Activated B cell treated with CpG ODN at 0.5 μM for 24 hours (primary cell): ENCODE data around the gene DMRT3. TPM values are rescaled to one million over a fixed set of nuclear protein-coding genes. Genes with fewer than 3 reads are reported as not detected.

Experiments
- ATAC-seq: fragments of 200-7000 bp; cut with Tn5 transposase; one replicate; pipeline ENCODE4 v1.10.0; 2021; ENCODE audit warnings: low read depth, mild to moderate bottlenecking, moderate library complexity
- CTCF ChIA-PET: fragments of 350-600 bp; sonication (Branson Sonifier 250); formaldehyde crosslinking; loops from one replicate; lab custom pipeline; 2021; ENCODE audit warnings: antibody characterized with exemption; lab: Charles Lee
- POLR2A ChIA-PET: fragments of 350-600 bp; sonication (Branson Sonifier 250); formaldehyde crosslinking; loops from one replicate; lab custom pipeline; 2021; ENCODE audit warnings: antibody characterized with exemption; lab: Charles Lee
- DNase-seq: peaks from one replicate; pipeline ENCODE4 v3.0.0; 2022
- H3K27ac Mint-ChIP-seq: one replicate; pipeline ENCODE4 v1.8.0; 2020; ENCODE audit warnings: mixed read lengths
- H3K27me3 Mint-ChIP-seq: one replicate; pipeline ENCODE4 v1.8.0; 2021; ENCODE audit warnings: mixed read lengths
- H3K36me3 Mint-ChIP-seq: one replicate; pipeline ENCODE4 v1.8.0; 2021; ENCODE audit warnings: low read depth, mixed read lengths
- H3K4me1 Mint-ChIP-seq: one replicate; pipeline ENCODE4 v1.8.0; 2021; ENCODE audit warnings: mixed read lengths
- H3K4me3 Mint-ChIP-seq: one replicate; pipeline ENCODE4 v1.8.0; 2020; ENCODE audit warnings: mild to moderate bottlenecking, mixed read lengths
- H3K9me3 Mint-ChIP-seq: one replicate; pipeline ENCODE4 v1.8.0; 2020; ENCODE audit warnings: mixed read lengths
- intact Hi-C: fragments of 100-400 bp; cut with micrococcal nuclease; formaldehyde crosslinking; loops from one replicate; pipeline ENCODE4 v1.15.1; 2024
- total RNA-seq: library from RNA; stranded (reverse); gene quantifications from 2 replicates; pipeline ENCODE4 v1.2.3, GENCODE V29; 2022
- TF ChIP-seq, protein P1 (sequence below): fragments of 200-600 bp; IDR thresholded peaks from one replicate; pipeline ENCODE4 v1.8.0; 2022; ENCODE audit warnings: antibody characterized with exemption, mild to moderate bottlenecking

The DMRT3 gene, protein sequence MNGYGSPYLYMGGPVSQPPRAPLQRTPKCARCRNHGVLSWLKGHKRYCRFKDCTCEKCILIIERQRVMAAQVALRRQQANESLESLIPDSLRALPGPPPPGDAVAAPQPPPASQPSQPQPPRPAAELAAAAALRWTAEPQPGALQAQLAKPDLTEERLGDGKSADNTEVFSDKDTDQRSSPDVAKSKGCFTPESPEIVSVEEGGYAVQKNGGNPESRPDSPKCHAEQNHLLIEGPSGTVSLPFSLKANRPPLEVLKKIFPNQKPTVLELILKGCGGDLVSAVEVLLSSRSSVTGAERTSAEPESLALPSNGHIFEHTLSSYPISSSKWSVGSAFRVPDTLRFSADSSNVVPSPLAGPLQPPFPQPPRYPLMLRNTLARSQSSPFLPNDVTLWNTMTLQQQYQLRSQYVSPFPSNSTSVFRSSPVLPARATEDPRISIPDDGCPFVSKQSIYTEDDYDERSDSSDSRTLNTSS
- not detected in 2 replicates for total RNA-seq

- Mint-ChIP-seq H3K9me3 (no peaks in the 10 kb centered on the region), H3K27ac (no peak within 1 kb of the TSS), H3K27me3 (peaks cover 61% of the 10 kb centered on the region), H3K4me1 (peaks cover 5% of the 10 kb centered on the region), H3K4me3 (no peak within 1 kb of the TSS), H3K36me3 (no peaks in the 10 kb centered on the region)
- intact Hi-C loops, result no loop called here
- CTCF ChIA-PET, result no interaction called here
- POLR2A ChIA-PET, result no interaction called here
- no peak for ATAC-seq
- TF ChIP-seq, protein P1, sequence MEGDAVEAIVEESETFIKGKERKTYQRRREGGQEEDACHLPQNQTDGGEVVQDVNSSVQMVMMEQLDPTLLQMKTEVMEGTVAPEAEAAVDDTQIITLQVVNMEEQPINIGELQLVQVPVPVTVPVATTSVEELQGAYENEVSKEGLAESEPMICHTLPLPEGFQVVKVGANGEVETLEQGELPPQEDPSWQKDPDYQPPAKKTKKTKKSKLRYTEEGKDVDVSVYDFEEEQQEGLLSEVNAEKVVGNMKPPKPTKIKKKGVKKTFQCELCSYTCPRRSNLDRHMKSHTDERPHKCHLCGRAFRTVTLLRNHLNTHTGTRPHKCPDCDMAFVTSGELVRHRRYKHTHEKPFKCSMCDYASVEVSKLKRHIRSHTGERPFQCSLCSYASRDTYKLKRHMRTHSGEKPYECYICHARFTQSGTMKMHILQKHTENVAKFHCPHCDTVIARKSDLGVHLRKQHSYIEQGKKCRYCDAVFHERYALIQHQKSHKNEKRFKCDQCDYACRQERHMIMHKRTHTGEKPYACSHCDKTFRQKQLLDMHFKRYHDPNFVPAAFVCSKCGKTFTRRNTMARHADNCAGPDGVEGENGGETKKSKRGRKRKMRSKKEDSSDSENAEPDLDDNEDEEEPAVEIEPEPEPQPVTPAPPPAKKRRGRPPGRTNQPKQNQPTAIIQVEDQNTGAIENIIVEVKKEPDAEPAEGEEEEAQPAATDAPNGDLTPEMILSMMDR, result no peak
- DNase-seq, result no peak
Observed at GRCh38 chr9:976258-976942, at the start of gene DMRT3. Gene DMRT3, plus strand, starts transcription at chr9:976655. Its CDS starts 347 bp downstream, at chr9:977002.

DNA sequence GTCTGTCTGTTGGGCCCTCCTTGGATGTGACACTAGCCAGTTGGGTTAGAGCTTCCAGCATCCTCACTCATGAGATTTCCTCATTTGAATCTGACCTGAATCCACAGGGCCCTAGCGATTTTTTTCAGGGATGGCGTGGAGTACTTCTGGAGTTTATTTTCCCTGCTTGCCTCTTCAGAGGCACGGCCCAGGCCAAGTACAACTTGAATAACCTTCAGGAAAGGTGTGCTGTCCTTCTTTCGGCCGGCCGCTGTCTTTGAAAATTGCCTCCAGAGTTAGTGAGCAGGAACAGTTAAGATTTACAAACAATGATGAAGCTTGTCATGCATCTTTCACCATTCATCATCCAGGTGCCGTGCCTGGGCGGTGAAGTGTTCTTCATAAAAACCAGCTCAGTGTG is 49.5 kb upstream of the DMRT3 start:
- H3K4me1 Mint-ChIP-seq, result no peaks in the 10 kb centered on the region
- H3K36me3 Mint-ChIP-seq, result no peaks in the 10 kb centered on the region
- CTCF ChIA-PET, result no interaction called here

GRCh38 chr9:928363-929042 is 48.0 kb upstream of the DMRT3 start:
- no peak for DNase-seq
- no peaks in the 10 kb centered on the region for H3K4me1 Mint-ChIP-seq
- H3K27me3 Mint-ChIP-seq, result peaks cover 5% of the 10 kb centered on the region
- no peak for ATAC-seq
- intact Hi-C loops, result no loop called here
- no peak overlapping the region for H3K27ac Mint-ChIP-seq
- ChIA-PET CTCF (no interaction called here), POLR2A (no interaction called here)
- TF ChIP-seq, protein P1, result no peak
- no peaks in the 10 kb centered on the region for H3K9me3 Mint-ChIP-seq
- H3K4me3 Mint-ChIP-seq, result no peak overlapping the region
- no peaks in the 10 kb centered on the region for H3K36me3 Mint-ChIP-seq

More for the DNA sequence above, 49.5 kb upstream of the DMRT3 start:
- Mint-ChIP-seq H3K27ac (no peak overlapping the region), H3K9me3 (no peaks in the 10 kb centered on the region), H3K27me3 (peaks cover 4% of the 10 kb centered on the region), H3K4me3 (no peak overlapping the region)
- no peak for ATAC-seq
- DNase-seq, result no peak
- POLR2A ChIA-PET, result no interaction called here
- TF ChIP-seq, protein P1, result no peak
- intact Hi-C loops, result no loop called here

DNA sequence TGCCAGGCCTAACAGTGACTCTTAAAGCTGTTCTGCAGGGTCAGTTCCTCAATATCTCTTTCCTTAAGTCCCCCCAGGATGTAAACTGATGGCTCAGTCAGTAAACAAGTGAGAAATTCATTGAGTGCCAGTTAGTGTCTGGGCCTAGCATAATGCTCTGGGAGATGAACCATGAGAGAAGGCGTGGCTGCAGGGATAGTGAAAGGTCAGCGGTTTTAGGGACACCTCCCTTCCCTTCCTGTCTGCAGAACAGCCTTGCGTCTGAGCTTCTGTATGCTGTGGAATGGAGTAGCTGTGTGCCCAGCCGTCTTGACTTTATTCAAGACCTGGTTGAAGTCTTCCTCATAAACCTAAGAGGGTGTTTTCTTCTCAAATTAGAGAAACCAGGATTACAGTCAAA is 46.7 kb upstream of the DMRT3 start:
- ChIA-PET CTCF (interaction anchor here (0.7 kb wide), 1 partner anchor 404 kb away, joined by 4 read pairs; no protein-coding TSS in a partner anchor), POLR2A (no interaction called here)
- no peak overlapping the region for H3K4me3 Mint-ChIP-seq
- H3K9me3 Mint-ChIP-seq, result no peaks in the 10 kb centered on the region
- no peaks in the 10 kb centered on the region for H3K4me1 Mint-ChIP-seq
- H3K36me3 Mint-ChIP-seq, result no peaks in the 10 kb centered on the region
- DNase-seq (no peak), ATAC-seq (no peak)
- H3K27ac Mint-ChIP-seq, result no peak overlapping the region
- peaks cover 8% of the 10 kb centered on the region for H3K27me3 Mint-ChIP-seq
- intact Hi-C loops, result no loop called here
- TF ChIP-seq, protein P1, result no peak

DNA sequence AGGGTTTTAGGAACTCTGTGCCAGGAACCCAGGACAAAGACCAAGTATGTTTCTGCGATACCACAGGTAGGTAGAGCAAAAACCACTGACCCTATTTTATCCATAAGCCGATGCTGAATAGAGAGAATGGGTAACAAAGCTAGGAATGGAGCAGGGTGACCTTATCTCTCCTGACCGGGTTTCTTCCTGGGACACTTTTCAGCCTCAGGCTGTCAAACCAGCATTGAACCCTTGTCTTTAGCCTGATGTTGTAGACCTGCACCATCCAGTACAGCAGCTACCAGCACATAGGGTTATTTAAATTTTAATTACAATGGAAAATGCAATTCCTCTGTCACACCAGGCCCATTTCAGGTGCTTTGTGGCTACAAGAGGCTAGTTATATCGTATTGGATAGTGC is 43.1 kb upstream of the DMRT3 start:
- ChIA-PET POLR2A (no interaction called here), CTCF (no interaction called here)
- Mint-ChIP-seq H3K27ac (no peak overlapping the region), H3K4me3 (no peak overlapping the region), H3K27me3 (peaks cover 19% of the 10 kb centered on the region), H3K36me3 (no peaks in the 10 kb centered on the region), H3K9me3 (peaks cover 2% of the 10 kb centered on the region), H3K4me1 (no peaks in the 10 kb centered on the region)
- DNase-seq (no peak), ATAC-seq (no peak)
- intact Hi-C loops, result no loop called here
- TF ChIP-seq, protein P1, result no peak
